DND-41 (cell line): Measurements from ENCODE around the gene CDC16.

ENCODE experiments used
- ATAC-seq: fragments of 200-7000 bp; cut with Tn5 transposase; 3 replicates; pipeline ENCODE4 v1.9.1; 2021; ENCODE audit warnings: low read depth; ENCODE audit not compliant: insufficient read depth
- DNase-seq: peaks from one replicate; pipeline ENCODE4 v3.0.0-alpha.2; 2020
- H2AFZ ChIP-seq: 2 replicates; pipeline ENCODE4 v1.6.0; 2012; ENCODE audit warnings: low read depth, low read length
- H3K27ac ChIP-seq: 2 replicates; pipeline ENCODE4 v1.5.1; 2012; ENCODE audit warnings: low read length, inconsistent platforms
- H3K27me3 ChIP-seq: fragments of 200-600 bp; sonication (generic); 2 replicates; pipeline ENCODE4 v1.6.0; 2012; ENCODE audit warnings: low read length, mild to moderate bottlenecking, inconsistent platforms; ENCODE audit not compliant: insufficient read depth, poor library complexity
- H3K36me3 ChIP-seq: 2 replicates; pipeline ENCODE4 v1.5.1; 2012; ENCODE audit warnings: low read length, inconsistent platforms; ENCODE audit not compliant: insufficient read depth
- H3K4me1 ChIP-seq: 2 replicates; pipeline ENCODE4 v1.5.1; 2012; ENCODE audit warnings: mild to moderate bottlenecking, low read length; ENCODE audit not compliant: insufficient read depth
- H3K4me2 ChIP-seq: 2 replicates; pipeline ENCODE4 v1.6.0; 2012; ENCODE audit warnings: mild to moderate bottlenecking, moderate library complexity, low read length, inconsistent platforms; ENCODE audit not compliant: insufficient read depth
- H3K4me3 ChIP-seq, 2 experiments: fragments of 200-600 bp in 1 of 2; shearing (Covaris generic) in 1 of 2; 2 replicates each; pipeline ENCODE4 v1.5.1; 2012 to 2016; ENCODE audit warnings: inconsistent platforms in 2 of 2, low read length in 2 of 2, mild to moderate bottlenecking in 2 of 2, low read depth in 1 of 2, moderate library complexity in 1 of 2
- H3K79me2 ChIP-seq: 2 replicates; pipeline ENCODE4 v1.6.0; 2012; ENCODE audit warnings: low read length, inconsistent platforms; ENCODE audit not compliant: insufficient read depth
- H3K9ac ChIP-seq: 2 replicates; pipeline ENCODE4 v1.6.0; 2012; ENCODE audit warnings: low read depth, mild to moderate bottlenecking, inconsistent platforms, low read length, moderate library complexity
- H3K9me3 ChIP-seq: 2 replicates; pipeline ENCODE4 v1.5.1; 2012; ENCODE audit warnings: low read length, moderate library complexity, mild to moderate bottlenecking, inconsistent platforms; ENCODE audit not compliant: insufficient read depth, severe bottlenecking
- H4K20me1 ChIP-seq: 2 replicates; pipeline ENCODE4 v1.6.0; 2012; ENCODE audit warnings: low read length; ENCODE audit not compliant: insufficient read depth
- EZH2 ChIP-seq: IDR thresholded peaks from 3 replicates; pipeline ENCODE4 v1.6.1; 2012; ENCODE audit warnings: borderline replicate concordance, low read depth, mild to moderate bottlenecking, moderate library complexity, low read length, inconsistent platforms; ENCODE audit not compliant: severe bottlenecking
- TF ChIP-seq, protein P1 (sequence below): IDR thresholded peaks from 2 replicates; pipeline ENCODE4 v1.5.1; 2012; ENCODE audit warnings: borderline replicate concordance, low read length, moderate library complexity, mild to moderate bottlenecking; ENCODE audit not compliant: poor library complexity, severe bottlenecking; ENCODE audit errors: extremely low read depth

CDC16 gene

GRCh38 chr13:114310956-114311355 lies 76.3 kb downstream of the CDC16 start:
- H3K9me3 ChIP-seq, result no peaks in the 10 kb centered on the region
- DNase-seq (no peak), ATAC-seq (no peak)
- H3K27me3 ChIP-seq, result no peaks in the 10 kb centered on the region
- H3K27ac ChIP-seq, result no peak overlapping the region
- peaks cover 11% of the 10 kb centered on the region; the same call in 1 of the 2 replicates for H4K20me1 ChIP-seq
- TF ChIP-seq EZH2, result no peak
- TF ChIP-seq, protein P1, sequence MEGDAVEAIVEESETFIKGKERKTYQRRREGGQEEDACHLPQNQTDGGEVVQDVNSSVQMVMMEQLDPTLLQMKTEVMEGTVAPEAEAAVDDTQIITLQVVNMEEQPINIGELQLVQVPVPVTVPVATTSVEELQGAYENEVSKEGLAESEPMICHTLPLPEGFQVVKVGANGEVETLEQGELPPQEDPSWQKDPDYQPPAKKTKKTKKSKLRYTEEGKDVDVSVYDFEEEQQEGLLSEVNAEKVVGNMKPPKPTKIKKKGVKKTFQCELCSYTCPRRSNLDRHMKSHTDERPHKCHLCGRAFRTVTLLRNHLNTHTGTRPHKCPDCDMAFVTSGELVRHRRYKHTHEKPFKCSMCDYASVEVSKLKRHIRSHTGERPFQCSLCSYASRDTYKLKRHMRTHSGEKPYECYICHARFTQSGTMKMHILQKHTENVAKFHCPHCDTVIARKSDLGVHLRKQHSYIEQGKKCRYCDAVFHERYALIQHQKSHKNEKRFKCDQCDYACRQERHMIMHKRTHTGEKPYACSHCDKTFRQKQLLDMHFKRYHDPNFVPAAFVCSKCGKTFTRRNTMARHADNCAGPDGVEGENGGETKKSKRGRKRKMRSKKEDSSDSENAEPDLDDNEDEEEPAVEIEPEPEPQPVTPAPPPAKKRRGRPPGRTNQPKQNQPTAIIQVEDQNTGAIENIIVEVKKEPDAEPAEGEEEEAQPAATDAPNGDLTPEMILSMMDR, result no peak
- H3K36me3 ChIP-seq, result peaks cover 13% of the 10 kb centered on the region
- H3K4me1 ChIP-seq, result peaks cover 26% of the 10 kb centered on the region
- no peak overlapping the region for H2AFZ ChIP-seq
- no peak overlapping the region for H3K4me2 ChIP-seq
- peaks cover 26% of the 10 kb centered on the region for H3K79me2 ChIP-seq
- H3K9ac ChIP-seq, result no peak overlapping the region
- H3K4me3 ChIP-seq, result no peak overlapping the region

DNA sequence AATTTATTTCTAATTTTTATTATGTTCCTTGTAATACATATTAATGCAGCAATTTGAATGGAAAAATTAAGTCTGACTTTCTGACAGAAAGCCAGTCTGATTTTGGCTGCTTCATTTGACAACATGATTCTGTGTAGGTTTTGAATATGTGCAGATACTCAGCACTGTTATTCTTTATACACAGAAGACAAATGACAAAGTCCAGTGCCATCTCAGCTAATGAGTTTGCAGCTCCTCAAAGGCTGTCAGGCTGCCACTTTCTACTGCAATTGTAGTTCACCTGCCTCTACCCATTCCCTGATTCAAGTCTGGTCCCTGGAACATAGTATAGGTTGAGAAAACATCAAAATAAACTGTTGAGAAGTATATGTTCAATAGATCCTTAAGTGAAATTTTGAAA lies 76.7 kb downstream of the CDC16 start:
- DNase-seq (no peak), ATAC-seq (no peak)
- no peak overlapping the region for H3K4me2 ChIP-seq
- no peak overlapping the region for H3K4me3 ChIP-seq
- peaks cover 30% of the 10 kb centered on the region for H3K79me2 ChIP-seq
- H3K27me3 ChIP-seq, result no peaks in the 10 kb centered on the region
- H3K4me1 ChIP-seq, result peaks cover 30% of the 10 kb centered on the region
- no peak overlapping the region for H3K9ac ChIP-seq
- TF ChIP-seq, protein P1, result no peak
- no peak for TF ChIP-seq EZH2
- no peaks in the 10 kb centered on the region for H3K9me3 ChIP-seq
- H4K20me1 ChIP-seq, result peaks cover 15% of the 10 kb centered on the region; the same call in 1 of the 2 replicates
- H2AFZ ChIP-seq, result no peak overlapping the region
- H3K36me3 ChIP-seq, result peaks cover 10% of the 10 kb centered on the region
- H3K27ac ChIP-seq, result no peak overlapping the region

DNA sequence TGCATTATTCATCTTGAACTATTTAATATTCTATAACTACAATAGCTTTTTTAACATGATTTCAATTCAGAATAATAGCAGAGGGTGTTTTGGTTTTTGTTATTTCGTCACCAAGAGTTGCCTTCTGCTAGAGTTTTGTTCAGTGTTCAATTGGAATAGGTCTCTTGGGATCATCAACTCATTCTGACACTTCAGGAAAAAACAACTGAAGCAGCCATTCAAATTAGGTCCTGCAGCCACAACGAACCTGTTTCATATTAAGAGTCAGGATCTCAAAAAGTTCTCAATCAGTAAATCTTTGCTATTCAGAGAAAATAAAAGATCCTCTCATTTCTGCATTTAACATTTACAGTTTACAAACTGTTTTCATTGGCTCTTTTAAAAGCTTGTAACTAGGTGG lies 77.2 kb downstream of the CDC16 start:
- Histone ChIP-seq H3K27me3 (no peaks in the 10 kb centered on the region), H2AFZ (no peak overlapping the region), H3K9me3 (no peaks in the 10 kb centered on the region), H3K4me2 (no peak overlapping the region), H3K79me2 (peaks cover 35% of the 10 kb centered on the region), H3K4me3 (no peak overlapping the region), H3K27ac (no peak overlapping the region), H4K20me1 (peaks cover 18% of the 10 kb centered on the region; the same call in 1 of the 2 replicates), H3K4me1 (peaks cover 36% of the 10 kb centered on the region), H3K36me3 (peaks cover 6% of the 10 kb centered on the region), H3K9ac (no peak overlapping the region)
- DNase-seq, result no peak
- no peak for ATAC-seq
- TF ChIP-seq, protein P1, result no peak
- no peak for TF ChIP-seq EZH2
